A172 (cell line): ENCODE measurements around the gene EFNB2. TPM values are rescaled to one million over a fixed set of nuclear protein-coding genes. Genes with fewer than 3 reads are reported as not detected.

Experiments used
- DNase-seq: peaks from one replicate; pipeline ENCODE4 v3.0.0-alpha.2; 2015; ENCODE audit warnings: low spot score
- total RNA-seq: library from RNA; depleted of rRNA; stranded (reverse); fragments of >200 nt; shearing (Covaris generic); gene quantifications from 2 replicates; pipeline ENCODE4 v1.2.3, GENCODE V29; 2014; rRNA removed

The EFNB2 gene
- 7.8 and 8.1 TPM in 2 replicates for total RNA-seq

- DNase-seq: peak; percentile 82
Measured at GRCh38 chr13:106535552-106536243, at the start of gene EFNB2. Gene EFNB2, minus strand, starts transcription at chr13:106535662. Its CDS starts 698 bp downstream, at chr13:106534964.

- DNase-seq: no peak
Measured at GRCh38 chr13:106581225-106581624, 45.8 kb upstream of the EFNB2 start.

GRCh38 chr13:106575896-106576295 is 40.4 kb upstream of the EFNB2 start:
- no peak for DNase-seq

GRCh38 chr13:106573868-106574267 is 38.4 kb upstream of the EFNB2 start:
- no peak for DNase-seq

- DNase-seq: no peak
Measured at GRCh38 chr13:106573284-106573846, 37.9 kb upstream of the EFNB2 start.

GRCh38 chr13:106570299-106570852 is 34.9 kb upstream of the EFNB2 start:
- DNase-seq: peak; percentile 79

- DNase-seq: no peak
Measured at GRCh38 chr13:106569233-106570095, 34.0 kb upstream of the EFNB2 start.

GRCh38 chr13:106568299-106569003 is 33.0 kb upstream of the EFNB2 start:
- no peak for DNase-seq

- DNase-seq: peak; percentile 78
Measured at GRCh38 chr13:106567474-106568298, 32.2 kb upstream of the EFNB2 start, which contains the start of gene ARGLU1. Gene ARGLU1, minus strand, starts transcription at chr13:106568137. Its CDS starts 218 bp downstream, at chr13:106567919.

- DNase-seq: peak; percentile 57
Measured at GRCh38 chr13:106566641-106567473, 31.4 kb upstream of the EFNB2 start.

- no peak for DNase-seq
Measured at GRCh38 chr13:106565127-106565775, 29.8 kb upstream of the EFNB2 start.

- no peak for DNase-seq
Measured at GRCh38 chr13:106562301-106562700, 26.8 kb upstream of the EFNB2 start.

- no peak for DNase-seq
Measured at GRCh38 chr13:106561551-106562170, 26.2 kb upstream of the EFNB2 start.

- DNase-seq: no peak
Measured at GRCh38 chr13:106560821-106561220, 25.4 kb upstream of the EFNB2 start.

- DNase-seq: no peak
Measured at GRCh38 chr13:106558527-106558926, 23.1 kb upstream of the EFNB2 start.

- no peak for DNase-seq
Measured at GRCh38 chr13:106555631-106556328, 20.3 kb upstream of the EFNB2 start.

GRCh38 chr13:106551751-106552150 is 16.3 kb upstream of the EFNB2 start:
- DNase-seq: no peak

GRCh38 chr13:106551350-106551749 is 15.9 kb upstream of the EFNB2 start:
- no peak for DNase-seq
